Jurkat, Clone E6-1 (cell line): ENCODE data around the gene ABLIM2. TPM values are rescaled to one million over a fixed set of nuclear protein-coding genes. Genes with fewer than 3 reads are reported as not detected.
A peak's percentile ranks its signal among the peaks of the same experiment; 100 is the strongest.

Source experiments
- DNase-seq: peaks from one replicate; pipeline ENCODE4 v3.0.0-alpha.2; 2011; ENCODE audit warnings: low read depth, low spot score
- H3K4me3 ChIP-seq: 2 replicates; pipeline ENCODE4 v1.5.1; 2011; ENCODE audit warnings: mild to moderate bottlenecking, low read length, control low read depth, moderate library complexity
- polyA plus RNA-seq: library from polyadenylated mRNA; unstranded; fragments of >200 nt; gene quantifications from one replicate; pipeline ENCODE4 v1.2.1, GENCODE V29; 2012; ENCODE audit warnings: missing spikeins; ENCODE audit not compliant: insufficient read length, insufficient read depth

The ABLIM2 gene
- polyA plus RNA-seq: 1.3 TPM

- H3K4me3 ChIP-seq: peak within 1 kb of the TSS; percentile 72
- DNase-seq: peak; percentile 98
These were observed at the start of gene ABLIM2 for GRCh38 chr4:8158710-8159536. Gene ABLIM2, minus strand, starts transcription at chr4:8158813. Its CDS starts 124 bp downstream, at chr4:8158689.

- no peak for DNase-seq
- H3K4me3 ChIP-seq: no peak overlapping the region
These were observed 48.7 kb upstream of the ABLIM2 start for GRCh38 chr4:8207314-8207713.

- no peak overlapping the region for H3K4me3 ChIP-seq
- no peak for DNase-seq
These were observed 47.4 kb upstream of the ABLIM2 start for GRCh38 chr4:8205749-8206611.

- DNase-seq: no peak
- H3K4me3 ChIP-seq: no peak overlapping the region
These were observed 46.7 kb upstream of the ABLIM2 start for GRCh38 chr4:8205241-8205707.

GRCh38 chr4:8204576-8205227, 46.1 kb upstream of the ABLIM2 start:
- H3K4me3 ChIP-seq: no peak overlapping the region
- DNase-seq: no peak

- H3K4me3 ChIP-seq: no peak overlapping the region
- DNase-seq: no peak
These were observed 45.2 kb upstream of the ABLIM2 start for GRCh38 chr4:8203817-8204216.

GRCh38 chr4:8203052-8203401, 44.4 kb upstream of the ABLIM2 start:
- DNase-seq: no peak
- no peak overlapping the region for H3K4me3 ChIP-seq

GRCh38 chr4:8202108-8203051, 43.8 kb upstream of the ABLIM2 start:
- H3K4me3 ChIP-seq: peak overlapping the region; percentile 64

GRCh38 chr4:8201321-8201781, 42.7 kb upstream of the ABLIM2 start:
- H3K4me3 ChIP-seq: peak overlapping the region; percentile 64
- DNase-seq: no peak

More at GRCh38 chr4:8202108-8203051, 43.8 kb upstream of the ABLIM2 start:
- no peak for DNase-seq

GRCh38 chr4:8200302-8200975, 41.8 kb upstream of the ABLIM2 start:
- peak overlapping the region; percentile 64 for H3K4me3 ChIP-seq
- DNase-seq: no peak

- DNase-seq: no peak
- H3K4me3 ChIP-seq: peak overlapping the region; percentile 64
These were observed 41.1 kb upstream of the ABLIM2 start for GRCh38 chr4:8199594-8200301.

GRCh38 chr4:8198906-8199593, 40.4 kb upstream of the ABLIM2 start, which contains the start of gene SH3TC1:
Gene SH3TC1, plus strand, starts transcription at chr4:8199290. Its CDS starts 5,905 bp downstream, at chr4:8205195.
- peak within 1 kb of the TSS; percentile 64 for H3K4me3 ChIP-seq
- no peak for DNase-seq

- no peak for DNase-seq
- H3K4me3 ChIP-seq: peak overlapping the region; percentile 64
These were observed 39.7 kb upstream of the ABLIM2 start for GRCh38 chr4:8198206-8198905.

GRCh38 chr4:8197521-8197920, 38.9 kb upstream of the ABLIM2 start:
- no peak for DNase-seq
- H3K4me3 ChIP-seq: no peak overlapping the region

GRCh38 chr4:8195841-8196458, 37.3 kb upstream of the ABLIM2 start:
- DNase-seq: no peak
- H3K4me3 ChIP-seq: no peak overlapping the region

- DNase-seq: no peak
These were observed 36.8 kb upstream of the ABLIM2 start for GRCh38 chr4:8195431-8195830.

More at GRCh38 chr4:8195431-8195830, 36.8 kb upstream of the ABLIM2 start:
- no peak overlapping the region for H3K4me3 ChIP-seq
